Loucy (cell line): Measurements from ENCODE around the gene GJA3.

Experiments used
- EZH2phosphoT487 ChIP-seq: fragments of 200-600 bp; IDR thresholded peaks from 2 replicates; pipeline ENCODE4 v1.6.1; 2018; ENCODE audit warnings: antibody characterized with exemption, mild to moderate bottlenecking, moderate library complexity, borderline replicate concordance
- TF ChIP-seq, protein P1 (sequence below): fragments of 200-600 bp; sonication (generic); conservative IDR thresholded peaks from 2 replicates; pipeline ENCODE4 v1.5.1; 2014; ENCODE audit warnings: mild to moderate bottlenecking, antibody characterized with exemption, low read length

DNA sequence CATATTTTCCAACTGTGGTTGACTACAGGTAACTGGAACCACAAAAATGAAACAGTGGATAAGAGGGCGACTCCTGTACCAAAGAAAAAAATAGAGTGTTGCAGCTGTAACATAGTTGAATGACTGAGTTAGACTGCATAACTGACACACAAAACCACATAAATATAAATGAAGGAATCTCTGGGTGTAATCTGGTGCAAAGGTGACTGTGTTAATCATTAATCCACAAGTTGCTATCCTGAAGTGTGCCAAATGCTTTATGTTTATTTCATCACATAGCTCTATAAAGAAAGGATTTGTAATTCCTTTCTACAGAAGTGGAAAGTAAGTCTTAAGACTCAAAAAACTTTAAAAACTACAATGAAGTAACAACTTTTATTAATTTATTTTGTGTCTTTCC, 37.9 kb upstream of the GJA3 start:
- TF ChIP-seq, protein P1, sequence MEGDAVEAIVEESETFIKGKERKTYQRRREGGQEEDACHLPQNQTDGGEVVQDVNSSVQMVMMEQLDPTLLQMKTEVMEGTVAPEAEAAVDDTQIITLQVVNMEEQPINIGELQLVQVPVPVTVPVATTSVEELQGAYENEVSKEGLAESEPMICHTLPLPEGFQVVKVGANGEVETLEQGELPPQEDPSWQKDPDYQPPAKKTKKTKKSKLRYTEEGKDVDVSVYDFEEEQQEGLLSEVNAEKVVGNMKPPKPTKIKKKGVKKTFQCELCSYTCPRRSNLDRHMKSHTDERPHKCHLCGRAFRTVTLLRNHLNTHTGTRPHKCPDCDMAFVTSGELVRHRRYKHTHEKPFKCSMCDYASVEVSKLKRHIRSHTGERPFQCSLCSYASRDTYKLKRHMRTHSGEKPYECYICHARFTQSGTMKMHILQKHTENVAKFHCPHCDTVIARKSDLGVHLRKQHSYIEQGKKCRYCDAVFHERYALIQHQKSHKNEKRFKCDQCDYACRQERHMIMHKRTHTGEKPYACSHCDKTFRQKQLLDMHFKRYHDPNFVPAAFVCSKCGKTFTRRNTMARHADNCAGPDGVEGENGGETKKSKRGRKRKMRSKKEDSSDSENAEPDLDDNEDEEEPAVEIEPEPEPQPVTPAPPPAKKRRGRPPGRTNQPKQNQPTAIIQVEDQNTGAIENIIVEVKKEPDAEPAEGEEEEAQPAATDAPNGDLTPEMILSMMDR: no peak
- no peak for TF ChIP-seq EZH2phosphoT487
